Nucleus accumbens (tissue), 56 donors: ENCODE measurements around the gene SRSF5.

Source experiments
- DNase-seq, 56 donors: peaks; one replicate each; lab custom pipeline; 2025; lab: John Stamatoyannopoulos, UW

The SRSF5 gene

GRCh38 chr14:69769623-69770022 is 2.7 kb downstream of the SRSF5 start:
- DNase-seq, result no peak

- DNase-seq, result no peak
These were observed 3.6 kb downstream of the SRSF5 start for GRCh38 chr14:69770559-69770958.

GRCh38 chr14:69771136-69771535 is 4.2 kb downstream of the SRSF5 start:
- no peak for DNase-seq

- DNase-seq, result no peak
These were observed 5.4 kb downstream of the SRSF5 start for GRCh38 chr14:69772082-69773017.

- DNase-seq, result no peak
These were observed 6.8 kb downstream of the SRSF5 start for GRCh38 chr14:69773571-69774276.

- no peak for DNase-seq
These were observed 8.1 kb downstream of the SRSF5 start for GRCh38 chr14:69775012-69775411.

GRCh38 chr14:69776875-69777453 is 10.0 kb downstream of the SRSF5 start:
- DNase-seq, result no peak

GRCh38 chr14:69779088-69779487 is 12.1 kb downstream of the SRSF5 start:
- no peak for DNase-seq

- DNase-seq, result no peak
These were observed 13.2 kb downstream of the SRSF5 start for GRCh38 chr14:69780092-69780491.

- DNase-seq, result no peak
These were observed 14.0 kb downstream of the SRSF5 start for GRCh38 chr14:69780952-69781351.

- no peak for DNase-seq
These were observed 18.0 kb downstream of the SRSF5 start for GRCh38 chr14:69784942-69785341.

- no peak for DNase-seq
These were observed 19.7 kb downstream of the SRSF5 start for GRCh38 chr14:69786603-69787002.

GRCh38 chr14:69789118-69789640 is 22.2 kb downstream of the SRSF5 start:
- DNase-seq, result no peak

GRCh38 chr14:69792887-69793421 is 26.0 kb downstream of the SRSF5 start:
- no peak for DNase-seq

GRCh38 chr14:69794791-69795190 is 27.8 kb downstream of the SRSF5 start:
- DNase-seq, result no peak

- DNase-seq, result no peak
These were observed 28.7 kb downstream of the SRSF5 start for GRCh38 chr14:69795691-69796090.

- no peak for DNase-seq
These were observed 30.0 kb downstream of the SRSF5 start, which contains the start of gene SLC10A1 for GRCh38 chr14:69796797-69797500. Gene SLC10A1 (minus strand): TSS chr14:69797241. CDS start chr14:69797155, 86 bp downstream.

- no peak for DNase-seq
These were observed 30.8 kb downstream of the SRSF5 start for GRCh38 chr14:69797573-69798338.

GRCh38 chr14:69798339-69798735 is 31.4 kb downstream of the SRSF5 start:
- DNase-seq, result no peak
